ENCODE data around the gene GPBAR1. TPM values are rescaled to one million over a fixed set of nuclear protein-coding genes. Genes with fewer than 3 reads are reported as not detected.

Gene GPBAR1
- total and polyA plus RNA-seq, 2 experiments from 2014 or later: 0.44 TPM; not detected in 1

DNA sequence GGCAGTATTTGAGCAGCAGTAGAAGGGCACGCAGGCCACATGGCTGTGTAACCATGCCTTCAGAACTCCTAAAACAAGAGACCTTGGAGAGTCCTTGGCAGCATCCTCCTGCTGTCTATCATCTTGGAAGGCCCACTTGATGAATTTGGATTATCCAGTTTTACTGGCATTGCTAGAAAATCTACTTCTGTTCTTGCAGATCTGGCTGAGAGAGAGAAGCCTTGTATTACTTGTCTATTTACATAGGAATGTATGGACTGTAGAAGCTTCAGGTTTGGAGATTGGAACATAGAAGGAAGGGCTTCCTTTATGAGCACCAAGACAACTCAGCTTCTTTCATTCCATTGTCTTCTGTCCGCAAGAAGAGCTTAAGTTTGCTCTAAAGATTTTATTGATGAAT is 16.1 kb upstream of the GPBAR1 start (continued):
- TF ChIP-seq, protein P1, sequence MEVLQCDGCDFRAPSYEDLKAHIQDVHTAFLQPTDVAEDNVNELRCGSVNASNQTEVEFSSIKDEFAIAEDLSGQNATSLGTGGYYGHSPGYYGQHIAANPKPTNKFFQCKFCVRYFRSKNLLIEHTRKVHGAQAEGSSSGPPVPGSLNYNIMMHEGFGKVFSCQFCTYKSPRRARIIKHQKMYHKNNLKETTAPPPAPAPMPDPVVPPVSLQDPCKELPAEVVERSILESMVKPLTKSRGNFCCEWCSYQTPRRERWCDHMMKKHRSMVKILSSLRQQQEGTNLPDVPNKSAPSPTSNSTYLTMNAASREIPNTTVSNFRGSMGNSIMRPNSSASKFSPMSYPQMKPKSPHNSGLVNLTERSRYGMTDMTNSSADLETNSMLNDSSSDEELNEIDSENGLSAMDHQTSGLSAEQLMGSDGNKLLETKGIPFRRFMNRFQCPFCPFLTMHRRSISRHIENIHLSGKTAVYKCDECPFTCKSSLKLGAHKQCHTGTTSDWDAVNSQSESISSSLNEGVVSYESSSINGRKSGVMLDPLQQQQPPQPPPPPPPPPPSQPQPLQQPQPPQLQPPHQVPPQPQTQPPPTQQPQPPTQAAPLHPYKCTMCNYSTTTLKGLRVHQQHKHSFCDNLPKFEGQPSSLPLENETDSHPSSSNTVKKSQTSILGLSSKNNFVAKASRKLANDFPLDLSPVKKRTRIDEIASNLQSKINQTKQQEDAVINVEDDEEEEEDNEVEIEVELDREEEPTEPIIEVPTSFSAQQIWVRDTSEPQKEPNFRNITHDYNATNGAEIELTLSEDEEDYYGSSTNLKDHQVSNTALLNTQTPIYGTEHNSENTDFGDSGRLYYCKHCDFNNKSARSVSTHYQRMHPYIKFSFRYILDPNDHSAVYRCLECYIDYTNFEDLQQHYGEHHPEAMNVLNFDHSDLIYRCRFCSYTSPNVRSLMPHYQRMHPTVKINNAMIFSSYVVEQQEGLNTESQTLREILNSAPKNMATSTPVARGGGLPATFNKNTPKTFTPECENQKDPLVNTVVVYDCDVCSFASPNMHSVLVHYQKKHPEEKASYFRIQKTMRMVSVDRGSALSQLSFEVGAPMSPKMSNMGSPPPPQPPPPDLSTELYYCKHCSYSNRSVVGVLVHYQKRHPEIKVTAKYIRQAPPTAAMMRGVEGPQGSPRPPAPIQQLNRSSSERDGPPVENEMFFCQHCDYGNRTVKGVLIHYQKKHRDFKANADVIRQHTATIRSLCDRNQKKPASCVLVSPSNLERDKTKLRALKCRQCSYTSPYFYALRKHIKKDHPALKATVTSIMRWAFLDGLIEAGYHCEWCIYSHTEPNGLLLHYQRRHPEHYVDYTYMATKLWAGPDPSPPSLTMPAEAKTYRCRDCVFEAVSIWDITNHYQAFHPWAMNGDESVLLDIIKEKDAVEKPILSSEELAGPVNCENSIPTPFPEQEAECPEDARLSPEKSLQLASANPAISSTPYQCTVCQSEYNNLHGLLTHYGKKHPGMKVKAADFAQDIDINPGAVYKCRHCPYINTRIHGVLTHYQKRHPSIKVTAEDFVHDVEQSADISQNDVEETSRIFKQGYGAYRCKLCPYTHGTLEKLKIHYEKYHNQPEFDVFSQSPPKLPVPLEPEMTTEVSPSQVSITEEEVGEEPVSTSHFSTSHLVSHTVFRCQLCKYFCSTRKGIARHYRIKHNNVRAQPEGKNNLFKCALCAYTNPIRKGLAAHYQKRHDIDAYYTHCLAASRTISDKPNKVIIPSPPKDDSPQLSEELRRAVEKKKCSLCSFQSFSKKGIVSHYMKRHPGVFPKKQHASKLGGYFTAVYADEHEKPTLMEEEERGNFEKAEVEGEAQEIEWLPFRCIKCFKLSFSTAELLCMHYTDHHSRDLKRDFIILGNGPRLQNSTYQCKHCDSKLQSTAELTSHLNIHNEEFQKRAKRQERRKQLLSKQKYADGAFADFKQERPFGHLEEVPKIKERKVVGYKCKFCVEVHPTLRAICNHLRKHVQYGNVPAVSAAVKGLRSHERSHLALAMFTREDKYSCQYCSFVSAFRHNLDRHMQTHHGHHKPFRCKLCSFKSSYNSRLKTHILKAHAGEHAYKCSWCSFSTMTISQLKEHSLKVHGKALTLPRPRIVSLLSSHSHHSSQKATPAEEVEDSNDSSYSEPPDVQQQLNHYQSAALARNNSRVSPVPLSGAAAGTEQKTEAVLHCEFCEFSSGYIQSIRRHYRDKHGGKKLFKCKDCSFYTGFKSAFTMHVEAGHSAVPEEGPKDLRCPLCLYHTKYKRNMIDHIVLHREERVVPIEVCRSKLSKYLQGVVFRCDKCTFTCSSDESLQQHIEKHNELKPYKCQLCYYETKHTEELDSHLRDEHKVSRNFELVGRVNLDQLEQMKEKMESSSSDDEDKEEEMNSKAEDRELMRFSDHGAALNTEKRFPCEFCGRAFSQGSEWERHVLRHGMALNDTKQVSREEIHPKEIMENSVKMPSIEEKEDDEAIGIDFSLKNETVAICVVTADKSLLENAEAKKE (CRISPR knock-in tag; IDR thresholded peaks at IDR 0.05): no peak
- TF ChIP-seq, protein P2, sequence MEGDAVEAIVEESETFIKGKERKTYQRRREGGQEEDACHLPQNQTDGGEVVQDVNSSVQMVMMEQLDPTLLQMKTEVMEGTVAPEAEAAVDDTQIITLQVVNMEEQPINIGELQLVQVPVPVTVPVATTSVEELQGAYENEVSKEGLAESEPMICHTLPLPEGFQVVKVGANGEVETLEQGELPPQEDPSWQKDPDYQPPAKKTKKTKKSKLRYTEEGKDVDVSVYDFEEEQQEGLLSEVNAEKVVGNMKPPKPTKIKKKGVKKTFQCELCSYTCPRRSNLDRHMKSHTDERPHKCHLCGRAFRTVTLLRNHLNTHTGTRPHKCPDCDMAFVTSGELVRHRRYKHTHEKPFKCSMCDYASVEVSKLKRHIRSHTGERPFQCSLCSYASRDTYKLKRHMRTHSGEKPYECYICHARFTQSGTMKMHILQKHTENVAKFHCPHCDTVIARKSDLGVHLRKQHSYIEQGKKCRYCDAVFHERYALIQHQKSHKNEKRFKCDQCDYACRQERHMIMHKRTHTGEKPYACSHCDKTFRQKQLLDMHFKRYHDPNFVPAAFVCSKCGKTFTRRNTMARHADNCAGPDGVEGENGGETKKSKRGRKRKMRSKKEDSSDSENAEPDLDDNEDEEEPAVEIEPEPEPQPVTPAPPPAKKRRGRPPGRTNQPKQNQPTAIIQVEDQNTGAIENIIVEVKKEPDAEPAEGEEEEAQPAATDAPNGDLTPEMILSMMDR (conservative IDR thresholded peaks at IDR 0.05; ENCODE audit: low read depth in 2 of 2): no peak
- TF ChIP-seq, protein P3, sequence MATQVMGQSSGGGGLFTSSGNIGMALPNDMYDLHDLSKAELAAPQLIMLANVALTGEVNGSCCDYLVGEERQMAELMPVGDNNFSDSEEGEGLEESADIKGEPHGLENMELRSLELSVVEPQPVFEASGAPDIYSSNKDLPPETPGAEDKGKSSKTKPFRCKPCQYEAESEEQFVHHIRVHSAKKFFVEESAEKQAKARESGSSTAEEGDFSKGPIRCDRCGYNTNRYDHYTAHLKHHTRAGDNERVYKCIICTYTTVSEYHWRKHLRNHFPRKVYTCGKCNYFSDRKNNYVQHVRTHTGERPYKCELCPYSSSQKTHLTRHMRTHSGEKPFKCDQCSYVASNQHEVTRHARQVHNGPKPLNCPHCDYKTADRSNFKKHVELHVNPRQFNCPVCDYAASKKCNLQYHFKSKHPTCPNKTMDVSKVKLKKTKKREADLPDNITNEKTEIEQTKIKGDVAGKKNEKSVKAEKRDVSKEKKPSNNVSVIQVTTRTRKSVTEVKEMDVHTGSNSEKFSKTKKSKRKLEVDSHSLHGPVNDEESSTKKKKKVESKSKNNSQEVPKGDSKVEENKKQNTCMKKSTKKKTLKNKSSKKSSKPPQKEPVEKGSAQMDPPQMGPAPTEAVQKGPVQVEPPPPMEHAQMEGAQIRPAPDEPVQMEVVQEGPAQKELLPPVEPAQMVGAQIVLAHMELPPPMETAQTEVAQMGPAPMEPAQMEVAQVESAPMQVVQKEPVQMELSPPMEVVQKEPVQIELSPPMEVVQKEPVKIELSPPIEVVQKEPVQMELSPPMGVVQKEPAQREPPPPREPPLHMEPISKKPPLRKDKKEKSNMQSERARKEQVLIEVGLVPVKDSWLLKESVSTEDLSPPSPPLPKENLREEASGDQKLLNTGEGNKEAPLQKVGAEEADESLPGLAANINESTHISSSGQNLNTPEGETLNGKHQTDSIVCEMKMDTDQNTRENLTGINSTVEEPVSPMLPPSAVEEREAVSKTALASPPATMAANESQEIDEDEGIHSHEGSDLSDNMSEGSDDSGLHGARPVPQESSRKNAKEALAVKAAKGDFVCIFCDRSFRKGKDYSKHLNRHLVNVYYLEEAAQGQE (IDR thresholded peaks at IDR 0.05; ENCODE audit: unreplicated experiment): no peak
